SHP77 (cell line): Measurements from ENCODE around the gene WBP1L.
A peak's percentile ranks its signal among the peaks of the same experiment; 100 is the strongest.

Experiments
- DNase-seq, 2 experiments: peaks; one replicate each; lab custom pipeline; 2025; lab: John Stamatoyannopoulos, UW

WBP1L gene

DNA sequence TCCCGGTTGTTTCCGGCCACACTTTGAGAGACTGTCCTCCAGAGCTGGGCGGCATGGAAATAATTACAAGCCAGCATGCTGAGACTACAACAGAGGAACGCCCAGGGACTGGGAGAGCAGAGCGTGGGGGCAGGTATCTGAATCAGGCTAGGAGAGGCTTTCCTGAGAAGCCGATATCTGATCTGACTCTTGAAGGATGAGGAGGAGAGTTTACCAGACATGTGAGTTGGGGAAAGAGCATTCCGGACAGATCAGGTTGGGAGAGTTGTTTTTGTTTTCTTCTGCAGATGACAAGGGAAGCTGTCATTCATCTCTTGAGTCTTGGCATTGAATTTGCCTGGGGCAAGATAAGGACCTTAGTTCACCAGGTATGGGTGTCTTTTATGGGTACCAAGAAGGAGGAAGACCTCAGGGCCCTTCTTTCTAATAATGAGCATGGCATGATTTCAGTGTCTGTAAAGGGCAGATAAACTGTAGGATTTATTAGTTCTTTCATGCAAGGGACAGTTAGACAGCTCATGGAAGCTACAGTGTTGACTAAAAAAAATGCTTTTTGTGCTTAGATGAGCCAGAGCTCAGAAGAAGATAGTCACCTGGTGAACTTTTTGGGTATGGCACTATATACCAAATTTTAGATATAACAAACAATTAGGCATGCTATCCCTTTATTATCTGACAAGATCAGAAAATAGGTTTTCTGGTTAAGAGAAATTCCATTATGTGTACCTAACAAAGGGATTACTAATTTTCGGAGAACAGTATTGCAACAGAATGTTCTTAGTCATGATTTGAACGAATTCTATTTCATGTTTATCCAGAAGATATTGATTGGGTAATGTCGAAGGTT is 36.2 kb downstream of the WBP1L start:
- no peak for DNase-seq

DNA sequence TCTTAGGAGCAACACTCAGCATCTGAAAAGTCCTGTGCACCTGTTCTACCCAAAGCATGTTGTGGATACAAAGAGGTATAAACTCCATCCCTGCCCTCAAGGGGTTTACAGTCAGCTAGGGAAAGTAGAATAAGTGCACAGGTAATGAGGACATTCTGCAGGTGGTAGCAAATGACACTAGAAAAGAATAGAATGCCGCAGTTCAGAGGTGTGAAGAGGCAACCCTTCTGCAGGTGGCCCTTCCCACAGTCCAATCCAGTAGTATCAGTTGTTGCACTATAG is 36.7 kb downstream of the WBP1L start:
- DNase-seq = no peak

DNA sequence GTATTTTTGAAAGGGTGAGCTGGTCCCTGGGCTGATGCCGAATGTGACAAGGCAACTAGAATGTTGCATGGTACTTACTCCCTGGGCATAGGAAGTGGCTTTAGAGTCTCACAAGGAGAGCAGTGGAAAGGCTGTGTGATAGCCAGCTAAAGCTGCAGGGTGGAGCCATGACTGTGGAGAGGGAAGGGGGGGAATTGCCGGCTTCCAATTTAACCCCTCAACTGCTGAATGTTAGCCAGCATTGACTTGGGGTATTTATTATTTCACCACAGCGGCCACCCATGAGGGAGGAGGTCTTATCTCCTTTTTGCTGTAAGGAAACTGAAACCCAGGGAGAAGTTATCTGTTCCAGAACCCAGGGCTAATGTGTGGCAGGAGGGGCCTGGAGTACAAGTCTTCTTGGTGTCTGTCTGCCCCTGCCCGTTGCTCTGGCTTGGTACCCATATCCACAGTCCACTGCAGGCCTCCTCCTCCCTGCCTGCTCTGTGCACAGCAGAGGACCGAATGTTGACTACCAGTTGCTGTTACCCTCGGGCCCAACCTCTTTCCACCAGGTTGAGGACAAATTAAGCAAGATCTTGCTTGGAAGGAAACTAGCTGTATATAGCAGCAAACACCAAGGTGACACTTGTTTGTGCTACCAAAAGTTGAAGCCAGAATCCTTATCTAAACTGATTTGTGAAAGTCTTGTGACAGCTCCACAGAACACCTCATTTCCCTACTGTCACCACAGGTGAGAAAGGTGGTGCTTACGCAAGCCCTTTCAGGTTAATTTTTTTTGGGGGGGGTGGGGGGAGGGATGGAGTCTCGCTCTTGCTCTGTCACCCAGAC is 37.6 kb downstream of the WBP1L start:
- DNase-seq = no peak

DNA sequence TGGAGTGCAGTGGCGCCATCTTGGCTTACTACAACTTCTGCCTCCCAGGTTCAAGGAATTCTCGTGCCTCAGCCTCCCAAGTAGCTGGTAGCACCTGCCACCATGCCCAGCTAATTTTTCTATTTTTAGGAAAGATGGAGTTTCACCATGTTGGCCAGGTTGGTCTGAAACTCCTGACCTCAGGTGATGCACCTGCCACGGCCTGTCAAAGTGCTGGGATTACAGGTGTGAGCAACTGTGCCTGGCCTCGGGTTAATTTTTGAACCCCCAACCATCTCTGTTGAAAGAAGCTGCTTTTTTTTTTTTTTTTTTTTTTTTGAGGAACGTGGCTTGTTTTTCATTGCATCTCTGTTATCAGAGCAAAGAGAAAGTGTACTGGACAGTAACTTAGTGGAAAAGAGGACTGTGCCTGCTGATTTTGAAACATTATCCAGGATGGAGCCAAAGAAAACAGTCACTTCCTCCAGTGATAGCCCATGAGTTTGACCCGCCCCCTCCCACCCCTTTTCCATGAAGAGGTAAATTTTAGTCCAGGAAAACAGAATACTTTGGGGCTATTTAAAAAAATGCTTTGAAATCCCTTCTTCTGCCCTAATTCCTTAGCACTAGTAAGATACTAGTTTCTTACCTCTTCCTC is 38.3 kb downstream of the WBP1L start:
- DNase-seq = no peak

DNA sequence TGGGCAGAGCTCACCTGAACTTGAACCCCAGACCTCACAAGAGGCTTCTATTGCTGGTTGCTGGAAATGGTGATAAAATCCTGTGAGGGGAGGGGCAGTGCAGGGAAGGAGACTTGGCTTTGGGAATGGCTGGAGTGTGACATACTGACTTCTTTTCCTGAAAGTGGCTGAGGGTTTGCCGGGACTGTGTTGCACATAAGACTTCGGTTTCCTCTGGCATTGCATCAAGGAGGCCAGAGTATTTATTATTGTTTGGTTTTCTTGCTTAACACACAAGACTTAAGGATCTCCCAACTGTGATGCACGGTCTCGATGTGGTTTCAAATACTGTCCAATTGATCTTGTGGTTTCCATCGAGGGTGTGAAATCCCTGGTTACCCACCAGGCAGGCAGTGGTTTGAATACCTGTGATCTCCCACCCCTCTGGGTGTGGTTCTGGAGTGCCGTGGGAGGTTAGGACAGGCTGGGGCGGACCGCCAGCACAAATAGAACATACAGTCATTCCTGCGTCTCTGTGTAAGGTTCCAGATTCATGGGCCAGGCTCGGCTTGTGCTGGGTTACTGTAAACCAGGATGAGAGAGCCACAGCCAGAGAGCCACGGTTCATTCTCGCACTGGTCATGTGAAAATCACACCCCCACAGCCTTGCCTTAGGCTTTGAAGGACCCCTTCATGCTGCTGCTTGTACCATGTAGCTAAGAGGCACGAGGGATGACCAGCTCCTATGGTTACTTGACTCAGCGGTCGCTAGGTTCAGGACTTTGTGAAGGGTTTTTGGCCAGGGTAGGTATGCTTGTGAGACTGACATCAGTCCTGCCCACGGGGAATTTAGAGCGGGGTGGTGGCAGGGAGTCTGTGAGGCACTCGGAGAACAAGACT is 39.2 kb downstream of the WBP1L start:
- DNase-seq = no peak

DNA sequence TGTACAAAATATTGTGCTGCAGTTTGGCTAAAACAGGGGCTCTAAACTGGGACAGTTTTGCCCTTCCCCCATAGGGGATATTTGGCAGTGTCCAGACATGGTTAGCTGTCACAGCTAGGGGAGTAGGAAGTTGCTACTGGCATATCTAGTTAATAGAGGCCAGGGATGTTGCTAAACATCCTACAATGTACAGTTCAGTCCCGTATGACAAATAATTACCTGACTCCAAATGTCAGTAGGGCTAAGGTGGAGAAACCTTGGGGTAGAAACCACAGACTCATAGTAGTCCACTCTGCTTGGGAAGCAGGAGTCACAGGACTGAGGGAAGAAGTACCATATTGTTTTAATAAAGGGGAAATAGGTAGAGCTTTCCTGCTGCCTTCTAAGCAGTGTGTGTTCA is 39.8 kb downstream of the WBP1L start:
- DNase-seq = no peak

DNA sequence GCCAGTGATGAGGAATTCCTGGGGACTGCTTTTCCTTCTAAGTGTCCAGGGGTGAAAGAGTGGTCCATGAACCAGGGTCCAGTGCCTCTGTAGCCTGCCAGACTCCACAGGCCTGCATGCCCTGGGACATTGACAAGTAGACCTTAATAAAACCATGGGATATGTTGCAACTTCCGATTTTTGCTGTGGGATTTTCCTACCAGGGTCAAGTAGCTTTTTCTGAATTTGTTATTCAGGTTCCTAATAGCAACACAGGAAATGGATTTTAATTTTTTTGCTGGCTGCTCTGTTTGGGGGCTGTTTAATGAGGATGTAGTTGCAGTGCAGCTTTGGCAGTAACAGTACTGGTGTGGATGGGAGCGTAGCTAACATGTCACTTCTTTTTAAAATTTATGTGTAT is 42.1 kb downstream of the WBP1L start:
- no peak for DNase-seq

DNA sequence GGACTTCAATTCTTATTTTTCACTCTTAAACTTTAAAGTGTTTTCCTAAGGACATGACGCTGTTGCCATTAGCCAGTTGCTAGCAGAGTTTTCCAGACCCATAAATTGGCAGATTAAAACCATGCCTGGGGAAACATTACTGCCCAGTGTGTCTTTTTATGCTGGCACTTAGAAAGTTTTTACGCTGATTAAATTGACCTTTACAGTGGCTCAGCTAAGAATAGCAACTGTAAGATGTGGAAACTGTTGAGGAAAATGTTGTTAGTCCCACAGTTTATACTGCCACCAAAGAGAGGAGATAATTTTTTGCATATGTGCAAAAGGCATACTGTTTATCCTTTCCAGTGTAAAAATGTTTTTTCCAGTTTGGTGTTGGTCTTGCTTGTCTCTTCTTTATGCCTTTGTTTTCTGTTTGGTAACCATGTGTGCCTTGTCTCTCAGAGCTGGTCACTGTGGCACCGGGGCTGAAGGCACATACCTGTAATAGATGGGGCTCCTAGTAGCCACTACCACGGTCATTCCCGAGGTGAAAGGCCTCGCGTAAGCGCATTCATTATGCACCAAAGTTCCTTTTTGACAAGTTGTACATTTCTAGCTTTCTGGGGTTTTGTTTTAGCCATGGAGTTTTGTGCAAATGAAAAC is 48.1 kb downstream of the WBP1L start:
- no peak for DNase-seq

DNA sequence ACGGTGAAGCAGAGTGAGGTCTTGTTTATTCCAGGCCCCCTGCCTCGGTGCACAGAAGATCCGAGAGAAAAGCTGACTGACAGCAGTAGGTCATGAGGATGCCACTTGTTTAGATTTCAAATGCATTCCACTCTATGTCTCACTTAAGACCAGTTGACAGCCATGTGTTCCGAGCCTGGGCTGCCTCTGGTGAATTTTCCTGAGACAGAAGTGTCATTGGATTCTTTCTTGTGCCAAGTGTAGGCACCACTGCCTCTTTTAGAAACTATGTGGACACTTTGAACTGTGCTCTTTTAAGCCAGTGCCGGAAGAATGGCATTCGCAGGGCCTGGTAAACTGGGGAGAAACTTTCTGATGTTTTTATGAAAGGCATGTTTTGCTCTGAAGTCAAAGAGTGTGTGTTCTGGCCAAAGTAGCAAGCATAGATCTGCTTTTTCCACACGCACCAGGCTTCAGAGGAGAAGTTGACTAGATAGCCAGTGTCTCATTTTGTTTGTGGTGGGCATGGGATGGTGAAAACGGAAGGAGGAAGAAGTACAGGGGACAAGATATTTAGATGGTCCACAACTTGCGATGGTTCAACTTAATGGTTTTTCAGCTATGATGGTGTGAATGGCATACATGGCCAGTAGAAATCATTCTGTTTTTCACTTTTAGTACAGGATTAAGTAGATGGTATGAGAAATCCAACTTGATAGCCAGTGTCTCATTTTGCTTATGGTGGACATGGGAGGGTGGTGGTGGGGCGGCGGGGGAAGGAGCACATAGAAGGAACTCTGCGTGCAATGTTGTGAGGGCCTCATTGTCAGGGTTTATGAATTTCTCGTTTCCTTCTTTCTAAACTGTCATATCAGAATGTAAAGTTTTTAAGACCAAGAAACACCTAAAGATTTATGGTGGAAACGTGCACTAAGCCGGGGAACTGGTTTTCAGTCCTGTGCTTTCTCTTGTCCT is 52.0 kb downstream of the WBP1L start:
- no peak for DNase-seq

DNA sequence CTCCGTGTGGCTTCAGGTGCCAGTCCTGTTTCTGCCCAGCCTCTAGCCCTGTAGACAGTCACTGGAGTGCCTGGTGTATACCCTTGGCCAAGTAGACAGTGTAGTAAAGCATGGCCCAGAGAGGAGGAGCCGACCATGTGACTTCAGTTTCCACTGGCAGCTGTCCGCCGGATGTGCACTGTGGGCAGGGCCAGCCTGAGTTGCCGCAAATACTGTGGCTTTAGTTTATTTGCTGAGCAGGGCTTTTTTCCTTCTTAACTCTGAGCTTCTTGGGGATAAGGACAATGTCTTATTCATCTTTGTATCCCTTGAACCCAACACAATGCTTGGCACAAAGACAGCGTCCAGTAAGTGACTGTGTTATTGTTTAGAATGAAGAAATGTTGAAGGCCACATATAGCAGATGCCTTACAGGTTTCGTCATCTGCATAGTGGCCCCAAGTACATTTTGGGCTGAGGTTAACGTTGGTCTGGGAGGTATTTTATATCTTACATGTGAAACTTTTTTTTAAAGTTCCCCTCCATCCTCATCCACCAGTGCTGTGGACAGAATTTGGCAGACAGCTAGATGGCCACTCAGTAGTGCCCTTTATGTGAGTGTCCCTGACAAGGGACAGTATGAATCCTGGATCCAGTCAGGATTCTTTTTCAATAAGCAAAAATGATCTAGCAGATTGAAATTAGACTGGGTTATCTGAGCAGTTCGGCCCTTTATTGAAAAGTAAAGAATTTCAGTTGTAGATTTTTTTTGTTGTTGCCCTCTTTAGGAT is 52.8 kb downstream of the WBP1L start:
- peak in 1 of 2 experiments; percentile 1 for DNase-seq

DNA sequence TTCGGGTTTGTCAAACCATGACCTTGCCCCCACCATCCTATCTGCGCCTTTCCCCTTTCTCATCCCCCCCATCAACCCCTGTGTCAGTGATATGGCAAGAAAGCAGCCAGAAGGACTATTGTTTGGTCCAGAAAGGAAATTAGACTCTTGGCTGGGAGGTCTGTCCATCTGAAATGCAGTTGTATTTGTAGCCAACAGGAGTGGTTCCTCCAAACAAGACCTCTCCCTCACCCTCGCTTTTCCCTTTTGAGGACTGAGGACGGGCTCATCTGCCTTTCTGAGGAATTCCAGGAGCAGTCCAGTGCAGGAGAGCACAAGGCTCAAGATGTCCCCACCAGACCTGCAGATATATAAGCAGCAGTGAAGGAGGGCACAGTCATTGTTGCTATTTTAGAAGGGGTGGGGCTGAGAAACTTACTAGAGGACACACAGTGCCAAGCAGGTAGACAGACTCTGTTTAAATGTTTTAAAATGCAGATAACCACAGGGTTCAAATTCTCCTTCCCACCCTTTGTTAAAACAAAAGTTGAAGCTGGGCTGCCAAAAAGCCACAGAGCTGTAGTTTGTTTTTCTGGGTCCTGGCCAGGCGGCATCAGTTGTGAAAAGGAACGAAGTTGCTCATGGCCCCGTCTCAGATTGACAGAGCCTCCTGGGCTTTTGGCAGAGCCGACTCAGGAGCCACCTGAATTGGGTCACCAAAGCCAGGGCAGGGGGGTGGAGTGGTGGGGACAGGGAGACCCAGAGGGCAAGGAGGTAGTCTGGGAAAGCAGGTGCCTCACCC is 56.1 kb downstream of the WBP1L start:
- DNase-seq = no peak

DNA sequence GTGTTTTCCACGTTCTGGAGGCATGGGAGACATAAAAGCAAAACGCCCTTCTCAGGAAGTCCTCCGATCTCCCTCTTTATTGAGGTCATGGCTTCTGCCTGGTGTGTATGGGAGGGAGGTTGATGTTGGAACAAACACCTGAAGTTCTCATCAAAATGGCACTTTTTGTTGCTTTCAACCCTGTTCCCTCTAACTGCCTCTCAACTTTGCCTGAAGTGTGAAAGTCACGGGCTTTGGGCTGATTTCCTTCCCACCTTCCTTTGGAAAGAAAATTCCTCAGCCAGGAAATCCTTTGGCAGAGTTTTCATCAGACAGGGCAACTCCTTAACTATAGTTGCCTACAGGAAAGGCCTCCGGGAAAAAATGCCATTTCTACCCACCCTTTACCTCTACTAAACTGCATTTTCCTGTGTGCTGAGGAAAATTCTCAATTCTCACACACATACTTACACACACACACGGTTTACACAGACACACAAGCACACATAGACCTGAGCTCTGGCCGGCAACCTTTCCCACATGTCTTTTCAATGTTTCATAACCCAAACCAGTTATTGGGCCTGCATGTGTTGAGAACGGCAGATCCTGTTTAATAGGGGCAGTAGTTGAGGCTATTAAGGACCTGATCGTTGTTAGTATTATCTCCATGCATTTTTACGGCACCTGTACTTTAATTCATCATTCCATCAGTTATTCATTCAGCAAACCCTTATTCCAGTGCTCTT is 57.0 kb downstream of the WBP1L start:
- no peak for DNase-seq

DNA sequence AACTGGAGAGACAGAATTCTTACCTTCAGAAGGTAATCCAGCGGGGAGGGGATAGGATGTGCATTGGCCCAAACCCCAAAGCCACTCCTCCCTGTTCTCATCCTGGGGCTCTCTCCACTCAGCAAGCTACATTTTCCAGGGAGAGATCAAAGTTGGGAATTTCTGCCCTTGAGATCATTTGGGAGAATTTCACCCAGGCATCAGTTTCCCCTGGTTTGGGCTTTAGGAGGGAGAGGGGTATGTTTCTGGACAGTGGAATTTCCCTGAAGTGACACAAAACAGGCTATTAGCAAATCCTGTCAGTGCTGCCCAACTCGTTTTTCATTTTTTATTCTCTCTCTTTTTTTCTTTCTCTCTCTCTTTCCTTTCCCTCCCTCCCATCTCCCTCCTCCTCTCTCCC is 57.7 kb downstream of the WBP1L start:
- no peak for DNase-seq

DNA sequence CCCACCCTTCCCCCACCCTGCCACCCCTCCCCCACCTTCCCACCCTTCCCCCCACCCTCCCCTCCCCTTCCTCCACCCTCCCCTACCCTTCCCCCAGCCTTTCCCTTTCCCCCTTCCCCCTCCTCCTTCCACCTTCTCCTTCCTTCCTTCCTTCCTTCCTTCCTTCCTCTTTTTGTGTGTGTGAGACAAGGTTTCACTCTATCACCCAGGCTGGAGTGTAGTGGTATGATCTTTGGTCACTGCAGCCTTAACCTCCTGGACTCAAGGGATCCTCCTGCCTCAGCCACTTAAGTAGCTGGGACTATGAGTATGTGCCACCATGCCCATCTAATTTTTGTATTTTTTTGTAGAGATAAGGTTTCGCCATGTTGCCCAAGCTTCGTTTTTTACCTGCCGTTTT is 58.2 kb downstream of the WBP1L start:
- DNase-seq = no peak

DNA sequence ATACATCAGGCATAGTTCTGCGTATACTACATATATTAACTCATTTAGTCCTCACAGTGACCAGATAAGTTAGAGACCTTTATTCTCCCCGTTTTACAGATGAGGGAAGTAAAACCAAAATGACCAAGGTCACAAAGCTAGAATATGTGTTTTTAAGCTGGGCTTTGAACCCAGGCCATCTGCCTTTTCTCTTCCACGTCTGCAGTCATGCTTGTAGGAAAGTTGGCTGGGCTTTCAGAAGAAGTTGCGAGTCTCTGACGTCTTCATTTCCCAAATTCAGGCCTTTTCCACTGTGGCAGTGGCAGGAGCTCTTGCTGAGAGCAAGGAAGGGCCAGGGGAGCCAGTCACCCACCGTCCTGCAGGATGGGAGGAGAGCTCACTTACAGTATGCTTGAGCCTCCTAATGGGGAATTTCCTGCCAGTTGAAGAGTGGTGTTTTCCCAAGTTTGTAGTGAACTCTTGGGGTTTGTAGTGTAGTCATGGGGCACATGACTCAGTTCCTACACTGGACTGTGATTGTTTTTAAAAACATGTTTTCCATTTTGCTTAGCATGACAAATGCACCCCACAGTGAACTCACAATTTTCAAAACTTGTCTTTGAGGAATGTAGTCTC is 59.3 kb downstream of the WBP1L start:
- DNase-seq = no peak

DNA sequence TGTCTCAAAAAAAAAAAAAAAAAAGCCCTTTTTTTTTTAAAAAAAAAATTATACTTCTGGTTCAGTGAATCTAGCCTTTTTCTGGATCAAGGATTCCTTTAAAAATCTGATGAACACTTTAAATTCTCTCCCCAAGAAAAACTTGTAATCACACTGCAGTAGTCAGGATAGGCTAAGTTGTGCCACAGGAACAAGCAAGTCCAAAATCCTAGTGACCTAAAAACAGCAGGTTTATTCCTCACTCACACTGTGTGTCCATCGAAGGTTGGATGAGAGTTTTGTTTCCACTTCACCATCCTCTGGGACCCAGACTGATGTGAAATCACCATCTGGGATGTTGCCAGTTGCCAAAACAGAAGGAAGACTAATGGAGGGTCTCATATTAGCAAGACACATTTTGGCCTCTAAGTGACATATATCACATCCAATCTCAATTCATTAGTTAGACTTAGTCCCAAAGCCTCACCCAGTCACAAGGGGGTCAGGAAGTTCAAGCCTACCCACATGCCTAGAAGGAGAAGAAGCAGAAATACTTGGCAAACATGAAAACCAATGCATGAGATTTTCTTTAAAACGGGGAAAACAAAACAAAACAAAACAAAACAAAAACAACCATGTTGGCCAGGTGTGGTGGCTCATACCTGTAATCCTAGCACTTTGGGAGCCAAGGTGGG is 60.8 kb downstream of the WBP1L start:
- DNase-seq = no peak

DNA sequence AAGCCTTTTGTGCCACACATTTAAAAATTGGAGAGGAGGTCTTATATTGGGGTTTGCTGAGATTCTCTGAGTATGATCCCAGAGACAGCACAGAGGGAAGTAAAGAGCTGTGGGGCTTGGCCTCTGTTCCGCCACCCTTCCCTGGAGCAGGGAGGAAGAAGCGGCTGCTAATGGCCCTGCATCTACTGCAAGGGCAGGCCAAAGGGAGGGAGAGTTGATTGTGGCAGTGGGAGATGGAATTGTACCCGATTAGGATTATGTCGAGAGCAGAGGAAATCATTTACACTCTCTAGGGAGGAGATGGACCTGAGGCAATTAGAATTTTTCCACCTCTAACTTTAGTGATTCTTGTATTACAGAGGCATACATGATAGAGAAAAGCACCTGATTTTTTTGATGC is 64.6 kb downstream of the WBP1L start:
- no peak for DNase-seq
